NCI-H345 treated with DMSO at 0.1 percent for 48 hours (cell line): ENCODE results near the gene EPX.
"Not testable (repeated sequence)": the region's sequence is repeated elsewhere in the genome, so short reads cannot be mapped to it uniquely, and the experiment has no call there.

Experiments
- DNase-seq: peaks from one replicate; lab custom pipeline; 2025; ENCODE audit not compliant: unreplicated experiment; lab: John Stamatoyannopoulos, UW

EPX gene

DNA sequence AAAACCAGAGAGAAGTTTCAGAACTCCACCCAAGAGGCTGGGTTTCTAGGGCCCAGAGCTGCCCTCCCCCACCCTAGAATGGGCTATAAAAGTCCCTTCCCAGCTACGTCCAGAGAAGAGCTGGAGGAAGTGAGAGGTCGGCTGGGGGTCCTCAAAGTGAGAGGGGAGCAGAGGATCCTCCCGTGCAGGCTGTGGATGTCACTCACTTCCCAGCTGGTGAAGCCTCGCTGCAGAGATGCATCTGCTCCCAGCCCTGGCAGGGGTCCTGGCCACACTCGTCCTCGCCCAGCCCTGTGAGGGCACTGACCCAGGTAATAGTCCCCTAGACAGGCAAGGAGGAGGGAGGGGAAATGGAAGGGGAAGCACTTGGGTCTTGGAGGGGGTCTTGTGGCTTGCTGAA lies at the start of gene EPX:
Gene EPX (plus strand): TSS at position 115 of the 400 bp plus-strand sequence. CDS start 121 bp downstream, at position 236.
- DNase-seq = no peak

DNA sequence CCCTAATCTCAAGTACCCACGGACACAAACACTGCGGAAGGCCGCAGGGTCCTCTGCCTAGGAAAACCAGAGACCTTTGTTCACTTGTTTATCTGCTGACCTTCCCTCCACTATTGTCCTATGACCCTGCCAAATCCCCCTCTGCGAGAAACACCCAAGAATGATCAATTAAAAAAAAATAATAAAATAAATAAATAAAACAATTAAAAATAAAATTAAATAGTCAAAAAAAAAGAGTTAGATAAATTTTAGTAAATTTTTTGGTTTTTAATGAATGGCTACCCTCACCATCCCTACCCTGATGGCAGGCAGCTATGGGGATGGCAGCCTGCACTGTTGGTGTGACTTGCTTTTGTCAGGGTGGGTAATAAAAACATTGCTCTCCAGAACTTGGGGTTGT lies 49.2 kb upstream of the EPX start:
- DNase-seq = not testable (repeated sequence)

DNA sequence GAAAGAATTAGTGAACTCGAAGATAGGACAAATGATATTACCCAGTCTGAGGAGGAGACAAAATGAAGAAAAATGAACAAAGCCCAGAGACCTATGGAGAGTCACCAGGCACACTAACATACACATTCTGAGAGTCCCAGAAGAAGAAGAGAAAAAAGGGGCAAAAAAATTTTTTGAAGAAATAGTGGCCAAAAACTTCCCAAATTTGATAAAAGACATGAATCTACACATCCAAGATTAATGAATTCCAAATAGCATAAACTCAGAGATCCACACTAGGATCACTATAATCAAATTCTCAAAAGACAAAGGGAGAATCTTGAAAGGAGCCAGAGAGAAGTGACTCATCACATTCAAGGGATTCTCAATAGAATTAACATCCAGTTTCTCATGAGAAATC lies 47.7 kb upstream of the EPX start:
- no peak for DNase-seq

- no peak for DNase-seq
Measured at GRCh38 chr17:58147930-58148434, 44.5 kb upstream of the EPX start, which contains the start of gene OR4D1. Gene OR4D1, plus strand, starts transcription at chr17:58148384. Its CDS starts 6,770 bp downstream, at chr17:58155154.

GRCh38 chr17:58148609-58149008 lies 43.9 kb upstream of the EPX start:
- no peak for DNase-seq

GRCh38 chr17:58150394-58150793 lies 42.1 kb upstream of the EPX start:
- DNase-seq = no peak

DNA sequence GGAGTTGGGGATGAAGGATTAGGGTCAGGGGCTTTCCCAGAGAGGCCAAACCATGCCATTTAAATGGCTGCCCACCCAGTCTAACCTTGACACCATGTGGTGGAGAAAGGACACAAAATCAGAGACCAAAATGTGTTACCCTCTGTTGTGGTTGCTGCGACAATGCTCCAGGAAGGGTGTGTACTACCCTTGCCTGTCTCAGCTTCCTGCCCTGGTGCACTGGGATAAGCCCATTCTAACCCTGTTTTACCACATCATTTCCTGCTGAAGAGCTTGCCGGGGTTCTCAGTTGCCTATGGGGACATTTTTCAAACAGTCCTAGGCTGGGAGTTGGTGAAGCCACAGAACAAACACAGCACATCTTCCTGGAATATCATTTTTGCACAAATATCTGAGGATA lies 39.5 kb upstream of the EPX start:
- no peak for DNase-seq

DNA sequence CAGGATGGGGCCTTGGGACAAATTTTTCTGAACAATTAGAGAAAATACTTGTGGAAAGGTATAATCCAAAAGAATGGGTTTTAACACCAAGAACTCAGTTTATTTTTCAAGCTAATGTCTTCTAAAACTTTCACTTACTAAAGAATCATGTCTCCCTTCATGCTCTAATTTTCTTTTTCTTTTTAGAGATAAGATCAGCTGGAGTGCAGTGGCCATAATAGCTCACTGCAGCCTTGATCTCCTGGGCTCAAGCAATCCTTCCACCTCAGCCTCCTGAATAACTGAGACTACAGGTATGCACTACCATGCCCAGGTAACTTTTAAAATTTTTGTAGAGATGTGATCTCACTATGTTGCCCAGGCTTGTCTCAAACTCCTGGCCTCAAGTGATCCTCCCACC lies 38.9 kb upstream of the EPX start:
- no peak for DNase-seq

- DNase-seq = peak; percentile 9
Measured at GRCh38 chr17:58156839-58157803, 35.4 kb upstream of the EPX start.

DNA sequence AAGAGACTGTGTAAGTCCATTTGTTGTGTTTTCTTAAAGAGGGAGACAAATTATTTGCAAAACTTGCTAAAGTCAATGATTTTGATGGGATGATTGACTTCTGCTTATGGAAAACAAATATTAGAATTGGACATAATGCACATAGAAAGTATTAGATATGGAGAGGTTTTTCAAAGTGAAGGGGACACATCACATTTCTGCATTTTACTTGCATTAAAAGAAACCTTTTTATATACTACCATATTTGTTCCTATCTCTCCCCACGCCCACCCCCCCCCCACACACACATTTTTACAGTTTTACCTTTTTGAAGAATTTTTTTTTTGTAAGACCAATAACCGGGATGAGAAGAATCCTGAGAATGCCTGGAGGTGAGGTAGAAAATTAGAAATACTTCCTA lies 34.3 kb upstream of the EPX start:
- no peak for DNase-seq

GRCh38 chr17:58161566-58161965 lies 31.0 kb upstream of the EPX start:
- no peak for DNase-seq

GRCh38 chr17:58165981-58166380 lies 26.5 kb upstream of the EPX start:
- no peak for DNase-seq

DNA sequence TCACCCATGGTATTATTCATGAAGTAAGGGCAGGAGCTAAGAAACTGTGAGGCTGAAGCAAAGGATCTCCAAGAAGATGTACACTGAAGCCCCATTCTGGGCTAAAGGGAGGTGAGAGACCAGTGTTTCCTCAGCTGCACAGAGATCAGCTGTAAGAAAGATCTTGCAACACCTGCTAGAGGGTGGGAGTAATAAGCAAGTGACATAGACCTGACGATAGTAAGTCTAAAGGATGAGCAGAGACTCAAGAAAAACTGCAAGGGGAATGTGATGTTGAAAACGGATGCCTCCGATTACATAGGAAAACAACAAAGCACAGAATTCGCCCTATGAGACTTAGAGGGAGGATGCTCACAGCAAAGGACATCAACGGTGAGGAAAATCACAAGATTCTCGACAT lies 25.8 kb upstream of the EPX start, which contains the start of gene OR4D2:
Gene OR4D2 (plus strand): TSS at position 301 of the 400 bp plus-strand sequence. CDS start 2,674 bp downstream, outside the sequence.
- DNase-seq = no peak

DNA sequence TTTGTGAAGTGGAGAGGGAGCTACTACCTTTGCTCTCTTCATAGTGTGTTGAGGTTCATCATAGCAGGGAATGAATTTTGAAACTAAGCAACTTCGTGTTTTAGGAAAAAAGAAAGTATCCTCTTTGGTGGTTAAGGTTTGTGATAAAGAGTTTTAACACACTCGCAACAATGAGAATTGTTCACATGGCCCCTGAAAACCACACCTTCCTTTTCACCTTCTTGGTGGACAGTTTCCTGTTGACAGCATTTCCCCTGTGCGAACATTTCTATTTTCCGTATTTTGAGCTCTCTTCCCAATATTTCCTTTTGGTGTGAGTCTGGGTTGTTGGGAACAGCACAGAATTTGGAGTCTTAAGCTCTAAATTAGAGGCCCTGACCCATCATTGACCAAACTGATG lies 21.9 kb upstream of the EPX start:
- DNase-seq = no peak

GRCh38 chr17:58172369-58173071 lies 20.0 kb upstream of the EPX start:
- DNase-seq = peak; percentile 6

GRCh38 chr17:58174871-58175270 lies 17.7 kb upstream of the EPX start:
- no peak for DNase-seq

DNA sequence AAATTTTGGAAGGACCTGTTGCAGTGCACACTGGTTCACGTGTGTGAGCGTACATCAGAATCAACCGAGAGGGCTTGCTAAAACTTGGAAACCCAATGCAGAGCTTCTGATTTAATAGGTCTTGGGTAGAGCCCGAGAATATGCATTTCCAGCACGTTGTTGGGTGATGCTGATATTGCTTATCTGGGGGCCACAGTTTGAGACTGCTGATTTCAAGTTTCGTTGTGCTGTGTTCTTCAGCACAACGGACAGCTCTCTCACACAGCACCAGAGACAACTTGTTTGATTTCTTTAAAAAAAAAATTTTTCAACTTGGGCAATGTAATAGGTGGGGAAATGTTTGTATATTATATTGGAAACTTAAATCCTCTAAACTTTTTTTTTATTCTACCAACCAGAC lies 16.3 kb upstream of the EPX start:
- no peak for DNase-seq

GRCh38 chr17:58181796-58182195 lies 10.7 kb upstream of the EPX start:
- DNase-seq = no peak

GRCh38 chr17:58183514-58183913 lies 9.0 kb upstream of the EPX start:
- no peak for DNase-seq

DNA sequence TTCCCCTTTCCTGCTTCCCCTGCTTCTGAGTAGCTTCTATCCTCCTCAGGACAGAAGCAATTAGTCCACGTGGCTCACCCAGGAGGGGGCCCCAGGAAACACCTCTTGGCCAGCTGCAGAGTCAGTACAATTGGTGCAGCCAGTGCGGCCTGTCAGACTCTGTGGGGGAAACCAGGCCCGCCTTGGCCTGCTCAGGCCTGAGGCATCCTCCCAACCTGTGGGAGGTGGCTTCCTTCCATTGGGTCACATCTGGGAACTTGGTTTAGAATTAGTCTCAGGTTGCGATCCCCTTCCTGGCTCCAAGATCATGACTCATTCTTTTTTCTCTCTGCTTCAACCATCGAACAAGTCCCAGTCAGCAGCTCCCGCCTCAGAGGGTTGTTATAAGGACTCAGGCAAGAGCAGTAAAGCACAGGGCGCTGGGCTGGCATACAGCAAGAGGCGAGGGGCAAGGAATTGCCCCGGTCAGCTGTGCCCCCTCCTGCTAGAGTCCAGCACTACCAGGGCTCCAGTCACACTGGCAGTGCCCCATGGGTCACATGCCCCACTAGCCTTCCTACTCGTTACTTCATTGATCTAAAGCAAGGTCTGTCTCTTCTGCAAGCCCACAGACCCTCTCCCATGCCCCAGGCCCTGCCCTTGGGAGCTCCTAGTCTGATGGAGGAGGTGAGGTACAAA lies 8.1 kb upstream of the EPX start:
- DNase-seq = no peak
